Superior temporal gyrus (tissue), 1 donor: ENCODE results near the gene CTIF.

Experiments used
- DNase-seq: peaks from one replicate; pipeline ENCODE4 v3.0.0-alpha.2; 2016; ENCODE audit errors: extremely low spot score

CTIF gene

DNA sequence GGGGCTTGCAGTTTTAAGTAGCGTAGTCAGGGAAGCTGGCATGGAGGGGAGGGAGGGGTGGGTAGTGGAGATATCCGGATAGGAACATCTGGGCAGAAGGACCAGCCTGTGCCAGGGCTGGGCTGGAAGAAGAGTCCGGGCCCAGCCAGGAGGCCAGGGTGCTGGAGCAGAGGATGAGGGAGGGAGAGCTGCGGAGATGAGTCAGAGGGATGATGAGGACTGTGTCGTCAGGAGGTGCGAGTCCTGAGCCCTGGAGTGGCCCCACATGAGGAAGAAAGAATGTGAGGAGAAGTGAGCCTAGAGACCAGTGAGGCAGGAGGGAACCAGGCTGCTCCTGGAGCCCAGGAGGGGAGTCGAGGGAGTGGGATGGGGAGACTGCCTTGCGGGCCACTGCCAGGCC lies 82.4 kb downstream of the CTIF start:
- DNase-seq, result no peak

DNA sequence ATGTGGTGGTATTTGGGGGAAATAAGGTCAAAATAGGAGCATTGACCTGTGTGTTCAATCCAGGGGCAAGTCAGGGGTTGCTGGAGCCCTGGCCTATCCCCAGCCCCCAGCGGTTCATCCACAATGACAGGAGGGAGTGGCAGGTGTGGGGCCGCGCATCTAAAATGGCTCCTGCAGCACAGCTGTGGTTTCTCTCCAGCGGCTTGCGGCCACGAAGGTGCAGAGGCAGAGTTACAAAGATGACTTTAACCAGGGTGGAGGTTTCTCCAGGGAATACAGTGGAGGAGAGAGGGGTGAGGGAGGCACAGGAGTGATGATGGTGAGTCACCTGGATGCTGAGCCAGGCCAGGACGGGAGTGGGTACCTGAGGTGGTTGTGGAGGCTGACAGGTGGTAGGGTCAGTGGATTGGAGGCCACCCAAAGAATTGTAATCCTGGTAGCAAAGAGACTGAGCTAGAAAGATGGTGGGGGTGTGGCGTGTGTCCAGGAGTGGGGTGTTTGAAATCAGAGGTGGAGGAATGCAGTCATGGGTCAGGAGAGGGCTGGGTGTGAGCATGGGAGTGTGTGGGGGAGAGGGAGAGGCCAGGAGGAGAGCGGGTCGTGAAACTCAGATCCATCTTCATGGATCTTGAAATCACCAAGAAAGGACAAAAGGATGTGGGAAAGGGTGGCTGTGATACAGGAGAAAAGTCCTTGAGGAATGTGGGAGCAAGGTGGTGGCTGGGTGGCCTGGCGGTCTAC lies 83.2 kb downstream of the CTIF start:
- no peak for DNase-seq

GRCh38 chr18:48622911-48623431 lies 84.1 kb downstream of the CTIF start:
- no peak for DNase-seq

- no peak for DNase-seq
These were observed 84.8 kb downstream of the CTIF start for GRCh38 chr18:48623468-48624235.

DNA sequence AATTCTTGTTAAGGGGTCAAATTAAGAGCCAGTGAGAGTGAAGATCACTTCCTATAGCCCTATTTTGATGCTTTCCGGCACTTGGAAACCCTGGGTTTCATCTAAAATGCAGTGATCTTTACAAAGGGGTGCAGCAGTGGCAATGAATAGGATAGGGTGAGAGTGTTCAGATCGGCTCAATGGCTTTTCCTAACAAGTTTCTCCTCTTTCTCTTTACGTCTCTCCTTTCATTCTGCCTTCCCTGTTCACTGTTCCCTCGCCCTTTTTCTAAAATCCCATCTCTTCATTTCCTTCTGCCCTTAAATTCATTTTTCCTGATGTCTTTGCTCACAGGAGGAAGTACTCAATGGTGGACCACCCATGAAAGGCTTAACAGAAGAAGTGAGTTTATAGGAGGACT lies 86.0 kb downstream of the CTIF start:
- no peak for DNase-seq

DNA sequence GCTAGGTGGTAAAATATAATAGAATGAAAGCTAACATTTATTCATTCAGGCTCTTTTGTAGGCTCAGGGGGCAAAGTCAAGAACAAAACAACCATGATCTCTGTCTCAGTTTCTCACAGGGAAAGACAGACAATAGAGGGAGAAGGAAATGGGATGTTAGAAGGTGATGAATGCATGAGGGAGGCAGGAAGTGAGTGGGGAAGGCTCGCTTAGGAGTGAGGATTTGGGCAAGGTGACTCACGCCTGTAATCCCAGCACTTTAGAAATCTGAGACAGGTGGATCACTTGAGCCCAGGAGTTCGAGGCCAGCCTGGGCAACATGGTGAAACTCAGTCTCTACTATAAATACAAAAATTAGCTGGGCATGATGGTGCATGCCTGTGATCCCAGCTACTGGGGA lies 88.4 kb downstream of the CTIF start:
- DNase-seq, result no peak

- DNase-seq, result no peak
These were observed 91.0 kb downstream of the CTIF start for GRCh38 chr18:48629730-48630324.

- no peak for DNase-seq
These were observed 93.0 kb downstream of the CTIF start for GRCh38 chr18:48631851-48632250.

- DNase-seq, result no peak
These were observed 93.9 kb downstream of the CTIF start for GRCh38 chr18:48632676-48633257.

DNA sequence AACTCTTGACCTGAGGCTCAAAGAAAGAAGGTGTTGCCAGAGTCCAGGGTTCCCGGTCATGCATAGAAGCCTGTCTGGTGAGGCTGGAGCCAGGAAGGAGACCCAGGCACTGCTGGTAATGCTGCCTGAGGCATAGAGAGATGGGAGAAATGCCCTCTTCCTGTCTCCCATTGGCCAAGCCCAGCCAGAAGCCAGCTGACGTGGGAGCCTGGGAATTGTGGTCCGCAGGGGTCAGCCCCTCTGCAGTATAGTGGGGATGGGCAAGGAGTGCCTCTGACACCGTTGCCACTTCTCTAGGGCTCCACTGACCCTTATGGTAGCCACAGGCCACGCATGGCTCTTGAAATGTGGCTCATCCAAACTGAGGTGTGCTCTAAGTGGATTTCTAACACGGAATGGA lies 95.7 kb downstream of the CTIF start:
- no peak for DNase-seq

DNA sequence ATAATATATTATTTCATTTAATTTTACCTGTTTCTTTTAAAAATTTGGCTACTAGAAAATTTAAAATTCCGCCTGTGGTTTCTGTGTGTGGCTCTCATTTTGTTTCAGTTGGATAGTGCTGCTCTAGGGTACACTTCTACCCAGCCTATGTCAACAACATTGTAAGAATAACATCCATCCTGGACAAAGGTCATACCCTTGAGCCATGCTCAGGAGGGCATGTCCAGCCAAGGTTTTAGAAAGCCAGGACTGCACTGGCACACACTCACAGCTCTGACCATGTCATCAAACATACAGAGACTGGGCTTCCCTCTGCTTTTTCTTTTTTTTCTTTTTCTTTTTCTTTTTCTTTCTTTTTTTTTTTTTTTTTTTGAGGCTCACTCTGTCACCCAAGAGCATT lies 96.1 kb downstream of the CTIF start:
- no peak for DNase-seq

DNA sequence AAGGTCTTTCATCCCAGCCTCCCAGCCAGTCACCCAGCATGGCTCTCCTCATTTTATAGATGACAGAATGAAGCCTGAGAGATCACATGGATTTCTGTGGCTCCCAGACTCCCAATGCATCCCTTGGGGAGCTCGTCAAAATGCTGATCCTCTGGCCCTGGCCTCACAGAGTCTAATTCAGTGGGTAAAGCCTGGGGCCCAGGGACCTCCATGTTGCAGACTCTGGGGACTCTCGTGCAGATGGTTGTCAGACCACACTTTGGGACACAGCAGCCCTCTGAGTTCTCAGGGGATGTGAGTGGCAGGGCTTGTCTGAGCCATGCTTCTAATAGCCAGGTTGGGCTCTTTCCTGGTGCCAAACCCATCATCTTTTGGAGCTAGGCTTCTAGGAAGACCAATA lies 97.0 kb downstream of the CTIF start:
- DNase-seq, result no peak

DNA sequence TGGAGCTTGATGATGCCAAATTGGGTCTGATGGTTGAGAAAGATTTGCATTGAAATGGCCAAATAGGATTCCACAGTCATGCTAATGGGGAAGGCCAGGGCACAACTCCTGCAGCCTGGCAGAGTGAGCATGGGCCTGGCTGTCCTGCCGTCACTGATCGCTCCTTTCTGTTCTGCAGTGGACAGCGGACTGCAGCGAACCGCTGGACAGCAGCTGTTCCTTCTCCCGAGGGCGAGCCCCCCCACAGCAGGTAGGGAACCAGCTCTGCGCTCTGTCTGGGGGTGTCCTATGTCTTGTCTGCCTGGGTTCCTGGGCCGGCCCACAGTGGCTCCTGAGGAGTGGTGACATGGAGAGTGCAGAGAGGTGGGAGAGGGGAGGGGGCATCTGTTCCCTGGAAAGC lies 97.6 kb downstream of the CTIF start:
- no peak for DNase-seq

- DNase-seq, result no peak
These were observed 98.5 kb downstream of the CTIF start for GRCh38 chr18:48637081-48637990.

GRCh38 chr18:48638451-48638850 lies 99.6 kb downstream of the CTIF start:
- DNase-seq, result no peak

DNA sequence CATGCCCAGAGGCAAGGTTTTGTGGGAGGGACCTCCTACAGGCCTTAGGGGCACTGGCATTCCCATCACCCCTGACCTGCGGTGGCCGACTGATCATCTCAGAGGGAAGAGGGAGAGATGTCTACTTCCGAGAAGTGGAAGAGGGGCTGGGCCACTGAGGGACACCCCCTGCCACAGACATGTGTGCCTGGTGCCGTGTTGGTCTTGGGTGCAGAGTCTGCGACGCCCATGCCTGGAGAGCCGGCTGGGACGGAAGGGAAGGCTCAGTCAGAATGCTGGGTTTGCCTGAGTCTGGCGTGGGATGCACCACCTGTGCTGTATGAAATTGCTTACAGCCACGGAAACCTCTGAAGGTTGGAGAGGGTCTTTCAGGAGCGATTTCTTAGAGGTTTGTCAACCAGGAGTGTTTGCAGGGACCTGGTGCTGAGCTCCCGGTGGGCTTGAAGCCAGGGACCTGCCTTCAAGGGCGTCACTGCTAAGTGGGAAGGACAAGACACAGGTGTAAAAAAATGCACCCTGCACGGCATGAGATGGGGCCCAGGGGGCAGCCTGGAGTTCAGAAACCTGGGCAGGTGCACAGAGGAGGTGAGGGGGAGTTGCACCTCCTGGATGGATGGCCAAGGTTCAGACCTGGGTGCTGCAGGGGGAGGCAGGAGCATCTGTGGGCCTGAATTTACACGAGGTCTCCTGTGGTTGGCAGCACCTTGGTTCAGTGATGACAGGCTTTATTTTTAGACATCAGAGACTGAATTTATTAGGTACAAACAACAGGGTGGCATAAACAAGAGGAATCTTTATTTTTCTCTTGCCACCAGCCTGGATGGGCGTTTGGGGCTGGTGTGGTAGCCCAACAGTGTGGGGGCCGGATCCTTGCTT lies 100.3 kb downstream of the CTIF start:
- no peak for DNase-seq

- no peak for DNase-seq
These were observed 101.1 kb downstream of the CTIF start for GRCh38 chr18:48639772-48640432.

DNA sequence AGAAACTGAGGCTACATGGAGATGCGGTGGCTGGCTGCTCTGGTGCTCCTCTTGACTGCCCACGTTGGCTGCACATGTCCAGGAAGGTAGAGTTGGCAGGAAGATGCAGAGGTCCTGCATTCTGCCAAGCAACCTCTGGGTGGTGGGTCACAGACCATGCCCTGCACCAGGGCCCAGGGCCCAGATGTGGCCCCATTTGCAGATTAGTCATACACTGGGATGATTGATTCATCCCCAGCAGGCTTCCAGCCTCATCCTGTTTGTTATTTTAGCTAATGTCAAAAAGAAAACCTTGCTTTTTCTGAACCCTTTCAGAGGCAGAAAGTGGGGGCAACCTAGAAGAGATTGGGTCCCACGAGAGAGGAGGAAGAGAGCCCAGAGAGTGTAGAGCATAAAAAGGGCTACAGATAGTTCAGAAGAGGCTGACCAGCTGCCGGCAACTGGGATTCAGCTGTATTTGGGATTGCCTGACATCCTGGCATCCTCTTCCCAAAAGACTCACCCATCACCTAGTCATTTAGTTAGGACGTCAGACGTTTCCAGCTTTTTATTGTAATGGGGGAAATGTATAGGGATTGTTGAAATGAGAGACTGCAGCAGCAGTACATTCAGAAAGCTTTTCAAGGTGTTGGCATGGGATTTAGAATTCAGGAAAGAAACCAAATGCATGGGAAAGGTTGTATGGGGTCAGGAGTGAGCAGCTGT lies 101.9 kb downstream of the CTIF start:
- DNase-seq, result no peak

- no peak for DNase-seq
These were observed 103.2 kb downstream of the CTIF start for GRCh38 chr18:48641981-48642380.
